ENCODE measurements around the gene SWAP70.

Gene SWAP70

DNA sequence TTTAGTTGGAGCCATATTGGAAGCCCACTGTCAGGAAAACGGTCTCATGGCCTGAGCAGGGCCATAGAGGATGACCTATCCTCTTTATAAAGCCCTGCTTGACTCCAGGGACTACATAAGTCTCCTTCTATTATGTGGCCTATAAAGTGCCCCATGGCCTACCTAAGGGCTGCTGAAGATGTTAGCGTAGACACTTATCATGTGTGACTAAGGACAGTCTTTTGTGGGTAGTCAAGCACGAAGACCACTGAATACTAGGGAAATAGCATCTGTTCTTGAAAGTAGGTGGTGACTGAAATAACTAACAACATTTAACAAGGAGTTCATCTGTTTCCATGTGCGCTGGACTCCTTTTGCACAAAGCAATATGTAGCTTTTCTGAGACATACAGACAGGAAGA lies 117.1 kb downstream of the SWAP70 start:
- no peak for DNase-seq

DNA sequence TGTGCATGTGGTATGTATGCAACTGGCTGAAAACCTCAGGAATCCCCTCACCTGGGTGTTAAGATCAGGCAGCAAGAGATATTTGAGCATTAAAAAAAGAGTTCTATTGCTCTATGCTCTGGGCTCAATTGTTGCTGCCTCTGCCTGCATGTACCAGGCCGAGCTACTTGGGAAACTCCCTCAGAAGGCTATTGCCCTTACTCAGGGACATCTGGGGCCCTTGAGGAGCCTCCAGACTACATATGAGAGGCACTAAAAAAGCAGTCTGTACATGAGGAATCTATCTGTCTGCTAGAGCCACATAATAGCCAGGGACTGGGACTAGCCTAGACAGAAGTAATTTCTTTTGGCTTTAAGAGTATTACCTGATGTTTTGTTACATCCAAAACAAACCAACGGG lies 120.1 kb downstream of the SWAP70 start:
- DNase-seq: no peak

DNA sequence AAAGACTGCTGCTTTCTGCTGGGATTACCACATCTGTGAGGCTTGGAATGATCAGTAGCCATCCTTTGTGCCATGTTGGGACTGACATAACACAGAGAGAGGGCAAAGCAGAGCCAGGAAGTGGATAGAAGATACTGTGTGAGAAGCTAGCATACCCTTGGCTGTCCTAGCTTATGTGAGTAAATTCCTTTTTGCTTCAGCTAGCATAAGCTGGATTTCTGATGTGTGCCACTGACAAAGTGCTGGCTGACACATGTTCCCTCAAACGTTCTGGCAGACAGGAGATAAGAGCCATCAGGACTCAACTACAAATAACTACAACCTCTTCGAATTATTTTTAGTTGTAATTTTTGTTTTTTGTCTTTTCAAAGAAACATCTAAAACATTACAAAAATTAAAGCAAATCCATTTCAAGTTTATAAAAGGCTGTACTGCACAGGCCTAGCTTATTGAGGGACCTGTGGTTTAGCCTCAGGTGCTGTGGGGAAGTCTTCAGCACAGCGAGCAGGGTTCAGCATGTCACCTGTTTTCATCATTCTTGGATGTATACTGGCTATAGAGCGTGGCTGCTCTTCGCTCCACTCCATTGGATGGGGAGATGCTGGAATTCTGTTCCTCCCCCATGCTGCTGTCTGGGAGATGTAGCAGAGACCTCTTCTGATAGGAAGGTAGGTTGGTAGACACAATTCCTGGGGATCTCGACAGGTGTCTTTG lies 120.9 kb downstream of the SWAP70 start:
- DNase-seq: no peak

DNA sequence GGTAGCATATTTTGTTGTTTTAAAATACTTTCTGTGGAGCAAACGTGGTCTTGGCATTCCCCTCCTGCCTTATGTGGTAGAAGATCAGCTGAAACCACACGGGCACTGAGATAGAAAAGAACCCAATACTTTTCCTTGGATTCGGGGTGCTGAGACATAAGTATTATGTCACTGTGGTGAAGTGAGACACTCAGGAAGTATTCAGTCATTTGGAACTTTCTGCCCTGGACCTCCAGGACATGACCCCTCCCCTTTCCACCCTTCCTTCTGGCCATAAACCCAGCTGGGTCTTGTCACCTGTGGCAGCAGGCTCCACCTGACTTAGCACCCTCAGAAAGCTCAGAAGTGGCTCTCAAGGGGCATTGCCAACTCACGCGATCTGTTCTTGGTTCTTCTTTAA lies 123.4 kb downstream of the SWAP70 start:
- DNase-seq: no peak

DNA sequence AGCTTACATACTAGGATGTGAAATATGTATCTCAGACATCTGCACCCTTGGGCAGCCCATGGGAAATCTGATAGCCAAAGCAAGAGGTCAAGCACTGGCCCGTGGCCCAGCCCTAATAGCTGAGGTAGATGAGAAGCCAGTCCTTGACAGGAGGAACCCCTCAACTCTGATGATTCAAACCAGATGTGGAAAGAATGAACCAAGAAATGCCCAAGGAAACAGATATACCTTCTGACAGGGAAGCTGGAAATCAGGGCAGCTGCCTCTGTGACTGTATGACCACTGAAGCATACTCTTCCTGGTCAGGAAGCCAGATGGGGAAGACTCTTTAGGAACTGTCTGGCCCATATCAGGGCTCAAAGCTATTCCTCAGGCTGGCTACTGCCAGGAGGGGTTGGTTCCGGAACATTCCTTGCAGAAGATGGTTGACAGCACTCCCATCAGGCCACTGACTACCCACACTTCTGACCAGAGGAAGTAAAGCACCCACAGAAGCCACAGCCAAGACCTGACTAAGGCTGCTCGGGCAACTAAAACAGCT lies 124.2 kb downstream of the SWAP70 start:
- no peak for DNase-seq

DNA sequence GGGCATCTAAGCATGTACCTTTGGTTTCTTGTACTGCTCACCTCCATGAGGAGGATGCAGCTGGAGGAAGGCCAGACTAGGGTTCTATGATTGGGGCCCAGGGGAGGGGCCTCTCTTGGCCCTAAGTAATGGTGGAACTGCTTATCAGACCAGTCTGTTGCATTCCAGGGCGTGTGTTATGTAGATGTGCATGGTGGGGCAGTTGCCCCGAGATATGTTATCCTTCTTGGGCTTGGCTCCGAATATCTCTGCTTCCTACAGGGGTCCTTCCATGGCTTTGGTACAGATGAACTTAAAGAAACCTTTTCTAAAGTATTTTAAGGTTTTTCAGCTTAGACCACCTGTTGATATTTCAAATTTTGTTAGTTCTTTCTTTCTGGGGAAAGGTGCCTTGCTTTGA lies 126.0 kb downstream of the SWAP70 start:
- no peak for DNase-seq

DNA sequence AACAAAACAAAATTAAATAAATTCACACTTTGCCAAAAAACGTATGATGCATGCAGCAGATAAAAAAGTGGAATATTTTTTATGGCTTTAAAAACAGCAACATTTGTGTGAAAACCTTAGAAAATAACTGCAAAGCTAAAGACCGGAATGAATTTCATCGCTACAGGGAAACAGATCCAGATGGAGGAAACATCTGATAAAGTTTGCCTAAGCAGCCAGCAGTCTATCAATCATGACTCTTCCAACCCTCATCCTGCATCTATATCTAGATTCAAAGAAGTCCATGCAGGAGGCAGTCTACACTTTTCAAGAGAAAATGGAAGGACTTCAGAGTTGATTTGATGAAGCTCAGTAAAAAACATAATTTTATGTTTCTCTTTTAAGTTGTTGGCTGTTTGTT lies 126.8 kb downstream of the SWAP70 start:
- DNase-seq: no peak

DNA sequence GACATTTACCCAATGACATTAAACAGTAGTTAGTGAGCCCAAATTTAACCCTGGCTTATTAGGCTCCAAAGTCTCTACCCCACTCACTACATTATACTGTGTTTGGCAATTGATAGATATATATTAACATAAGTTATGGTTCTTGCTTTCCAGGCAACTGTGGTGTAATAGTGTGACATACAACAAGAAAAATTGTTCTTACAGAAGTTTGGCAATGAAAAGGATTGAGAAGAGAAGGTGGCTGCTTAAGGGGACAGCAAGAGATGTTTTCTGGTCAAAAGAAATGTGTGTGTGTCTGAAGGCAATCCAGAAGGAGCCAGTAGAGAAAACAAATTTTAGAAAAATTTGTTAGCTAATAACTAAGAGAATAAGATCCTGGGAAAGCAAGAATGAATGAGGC lies 132.4 kb downstream of the SWAP70 start:
- DNase-seq: no peak

DNA sequence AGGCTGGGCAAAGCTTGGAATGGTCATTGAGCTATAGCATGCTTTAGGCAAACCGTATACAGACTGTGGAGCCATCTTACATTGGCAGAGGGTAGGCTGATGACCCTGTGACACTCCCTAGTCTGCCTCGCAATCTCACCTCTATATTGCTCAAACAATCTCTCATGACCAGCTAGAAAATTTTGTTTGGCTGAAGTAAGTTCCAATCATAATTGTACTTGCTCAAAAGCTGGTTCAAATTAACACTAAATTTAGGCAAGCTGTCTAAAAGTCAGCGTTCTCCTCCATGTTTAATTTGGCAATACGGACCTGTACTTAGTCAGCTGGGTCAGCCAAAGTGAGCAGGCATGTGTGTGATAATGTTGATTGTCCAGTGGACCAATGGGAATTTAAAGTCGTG lies 133.0 kb downstream of the SWAP70 start:
- no peak for DNase-seq

DNA sequence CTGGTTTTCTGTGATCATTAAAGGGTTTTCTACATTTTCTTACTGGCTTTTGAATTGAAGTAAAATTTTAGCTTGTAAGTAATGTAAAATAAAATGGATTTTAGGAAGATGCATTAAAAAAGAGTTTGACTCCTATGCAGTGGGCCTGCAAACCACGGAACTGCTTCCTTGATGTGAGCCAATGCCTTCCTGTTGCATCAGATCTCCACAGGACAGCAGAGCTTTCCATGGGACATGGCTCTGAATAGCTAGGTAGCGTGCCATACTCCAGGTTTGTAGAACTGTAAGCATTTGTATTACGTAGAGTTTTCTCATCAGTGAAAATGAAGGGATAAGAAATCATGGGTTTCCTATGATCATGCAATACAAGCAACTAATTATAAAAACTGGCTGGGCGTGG lies 133.4 kb downstream of the SWAP70 start:
- DNase-seq: no peak

DNA sequence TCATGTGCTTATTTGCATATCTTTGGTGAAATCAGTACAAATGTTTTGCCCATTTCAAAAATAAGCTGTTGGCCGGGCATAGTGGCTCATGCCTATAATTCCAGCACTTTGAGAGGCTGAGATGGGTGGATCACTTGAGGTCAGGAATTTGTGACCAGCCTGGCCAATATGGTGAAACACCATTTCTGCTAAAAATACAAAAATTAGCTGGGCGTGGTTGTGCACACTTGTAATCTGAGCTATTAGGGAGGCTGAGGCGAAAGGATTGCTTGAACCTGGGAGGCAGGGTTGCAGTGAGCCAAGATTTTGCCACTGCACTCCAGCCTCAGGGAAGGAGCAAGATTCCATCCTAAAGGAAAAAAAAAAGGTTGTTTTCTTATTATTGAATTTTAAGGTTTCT lies 136.0 kb downstream of the SWAP70 start:
- no peak for DNase-seq

DNA sequence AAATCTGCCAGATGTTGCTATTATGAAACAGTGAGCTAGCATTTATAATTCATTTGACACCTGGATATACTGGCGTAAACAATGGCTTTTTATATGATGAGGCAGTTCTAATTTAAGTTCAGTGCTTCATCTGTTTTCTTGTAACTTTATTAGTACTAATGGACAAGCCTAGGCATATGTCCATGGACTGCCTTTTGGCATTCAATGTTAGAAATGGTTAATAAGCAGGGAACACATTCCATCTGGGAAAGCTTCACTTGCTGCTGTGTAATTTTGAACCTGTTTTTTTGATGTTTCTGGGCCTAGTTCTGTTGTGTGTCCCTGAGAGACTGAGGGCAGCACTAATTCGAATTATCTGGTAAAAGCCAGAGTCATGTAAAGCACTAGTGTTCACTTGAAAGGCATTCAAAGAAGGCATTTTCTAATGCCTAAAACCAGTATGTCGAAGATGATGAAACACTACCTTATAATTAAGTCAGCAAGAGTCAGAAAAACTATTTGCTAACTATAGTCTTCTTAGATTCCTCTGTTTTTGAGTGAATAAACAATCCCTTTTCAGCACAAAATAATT lies 138.5 kb downstream of the SWAP70 start:
- DNase-seq: no peak
